ENCODE measurements around the gene KDM8. TPM values are rescaled to one million over a fixed set of nuclear protein-coding genes. Genes with fewer than 3 reads are reported as not detected.
"Not testable (repeated sequence)": the region's sequence is repeated elsewhere in the genome, so short reads cannot be mapped to it uniquely, and the experiment has no call there.

KDM8 gene
- total RNA-seq, 1 experiment from 2014 or later = 5.0 TPM

- Histone ChIP-seq H3K79me2 (ENCODE audit: low read length) (peaks cover 8% of the 10 kb centered on the region; the same call in 1 of the 2 replicates), H3K27me3 (ENCODE audit: low read length) (no peaks in the 10 kb centered on the region), H2AFZ (ENCODE audit: low read length) (no peak overlapping the region), H3F3A (ENCODE audit: low read length, unreplicated experiment) (no peaks in the 10 kb centered on the region), H3K4me3 (ENCODE audit: low read length) (no peak overlapping the region), H3K36me3 (ENCODE audit: low read depth, low read length) (no peaks in the 10 kb centered on the region), H3K9ac (ENCODE audit: low read length) (no peak overlapping the region), H4K20me1 (ENCODE audit: low read length) (no peaks in the 10 kb centered on the region), H3K27ac (ENCODE audit: low read length) (no peak overlapping the region), H3K9me2 (replicated peaks; ENCODE audit: low read length) (no peaks in the 10 kb centered on the region), H3K4me2 (ENCODE audit: low read length) (no peak overlapping the region), H3K4me1 (ENCODE audit: insufficient read depth, low read length) (peaks cover 5% of the 10 kb centered on the region; the same call in 1 of the 2 replicates), H3K9me3 (ENCODE audit: low read length) (no peaks in the 10 kb centered on the region)
- no peak for DNase-seq
- TF ChIP-seq EZH2phosphoT487 (IDR thresholded peaks at IDR 0.05; ENCODE audit: borderline replicate concordance, low read length) (no peak), EZH2 (IDR thresholded peaks at IDR 0.05; ENCODE audit: low read length, unreplicated experiment) (no peak)
- TF ChIP-seq, protein P1, sequence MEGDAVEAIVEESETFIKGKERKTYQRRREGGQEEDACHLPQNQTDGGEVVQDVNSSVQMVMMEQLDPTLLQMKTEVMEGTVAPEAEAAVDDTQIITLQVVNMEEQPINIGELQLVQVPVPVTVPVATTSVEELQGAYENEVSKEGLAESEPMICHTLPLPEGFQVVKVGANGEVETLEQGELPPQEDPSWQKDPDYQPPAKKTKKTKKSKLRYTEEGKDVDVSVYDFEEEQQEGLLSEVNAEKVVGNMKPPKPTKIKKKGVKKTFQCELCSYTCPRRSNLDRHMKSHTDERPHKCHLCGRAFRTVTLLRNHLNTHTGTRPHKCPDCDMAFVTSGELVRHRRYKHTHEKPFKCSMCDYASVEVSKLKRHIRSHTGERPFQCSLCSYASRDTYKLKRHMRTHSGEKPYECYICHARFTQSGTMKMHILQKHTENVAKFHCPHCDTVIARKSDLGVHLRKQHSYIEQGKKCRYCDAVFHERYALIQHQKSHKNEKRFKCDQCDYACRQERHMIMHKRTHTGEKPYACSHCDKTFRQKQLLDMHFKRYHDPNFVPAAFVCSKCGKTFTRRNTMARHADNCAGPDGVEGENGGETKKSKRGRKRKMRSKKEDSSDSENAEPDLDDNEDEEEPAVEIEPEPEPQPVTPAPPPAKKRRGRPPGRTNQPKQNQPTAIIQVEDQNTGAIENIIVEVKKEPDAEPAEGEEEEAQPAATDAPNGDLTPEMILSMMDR (conservative IDR thresholded peaks at IDR 0.05; ENCODE audit: low read depth, low read length) = no peak
- BruUV-seq (replicated peaks) = no TSS peak
- intact Hi-C loops (cut with micrococcal nuclease) = no loop called here
- CTCF ChIA-PET = no interaction called here
- ATAC-seq = no peak
- POLR2A ChIA-PET (ENCODE audit: unreplicated experiment) = no interaction called here
Measured at GRCh38 chr16:27205423-27206065, 2.2 kb downstream of the KDM8 start.

- H3F3A ChIP-seq (ENCODE audit: low read length, unreplicated experiment); H4K20me1 ChIP-seq (ENCODE audit: low read length); CTCF ChIA-PET; BruUV-seq (replicated peaks); H3K9me2 ChIP-seq (replicated peaks; ENCODE audit: low read length); H3K4me2 ChIP-seq (ENCODE audit: low read length); ATAC-seq; intact Hi-C loops (cut with micrococcal nuclease); POLR2A ChIA-PET (ENCODE audit: unreplicated experiment); H3K9me3 ChIP-seq (ENCODE audit: low read length); H3K27me3 ChIP-seq (ENCODE audit: low read length); H3K36me3 ChIP-seq (ENCODE audit: low read depth, low read length); H3K79me2 ChIP-seq (ENCODE audit: low read length); H3K4me1 ChIP-seq (ENCODE audit: insufficient read depth, low read length); H3K4me3 ChIP-seq (ENCODE audit: low read length); DNase-seq; H3K27ac ChIP-seq (ENCODE audit: low read length); H3K9ac ChIP-seq (ENCODE audit: low read length); H2AFZ ChIP-seq (ENCODE audit: low read length): not testable (repeated sequence)
Measured at GRCh38 chr16:27207121-27207520, 3.8 kb downstream of the KDM8 start.

DNA sequence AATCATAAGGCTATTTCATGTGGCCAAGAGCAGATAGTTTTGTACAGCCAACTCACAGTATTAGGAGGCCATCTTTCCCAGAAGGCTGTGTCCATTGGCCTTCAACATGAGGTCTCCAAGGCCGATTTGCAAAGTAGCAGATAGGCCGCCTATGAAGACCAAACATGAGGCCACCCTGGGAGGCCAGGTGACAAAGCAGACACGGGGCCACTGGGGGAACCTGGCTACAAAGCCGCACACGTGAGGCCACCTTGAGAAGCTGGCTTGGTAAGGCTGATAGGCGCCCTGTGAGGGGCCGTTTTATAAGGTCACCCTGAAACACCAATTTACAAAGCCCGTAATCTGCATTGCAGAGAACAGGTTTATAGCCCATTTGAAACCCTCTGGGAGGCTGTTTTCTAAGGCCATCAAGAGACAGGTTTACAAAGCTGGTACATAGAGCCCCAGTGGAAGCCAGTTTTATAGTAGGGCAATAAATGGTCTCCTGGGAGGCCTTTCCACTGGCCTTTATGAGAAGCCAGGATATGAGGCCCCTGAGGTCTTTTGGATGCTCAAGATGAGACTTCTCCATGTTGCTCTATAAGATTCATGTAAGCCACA is 4.9 kb downstream of the KDM8 start:
- peaks cover 5% of the 10 kb centered on the region; the same call in 1 of the 2 replicates for H3K4me1 ChIP-seq (ENCODE audit: insufficient read depth, low read length)
- no peak for TF ChIP-seq EZH2 (IDR thresholded peaks at IDR 0.05; ENCODE audit: low read length, unreplicated experiment)
- no peak for TF ChIP-seq EZH2phosphoT487 (IDR thresholded peaks at IDR 0.05; ENCODE audit: borderline replicate concordance, low read length)
- TF ChIP-seq, protein P1 (conservative IDR thresholded peaks at IDR 0.05; ENCODE audit: low read depth, low read length) = no peak
- no TSS peak for BruUV-seq (replicated peaks)
- H3K9ac ChIP-seq (ENCODE audit: low read length) = no peak overlapping the region
- intact Hi-C loops (cut with micrococcal nuclease) = no loop called here
- no peak for ATAC-seq
- H3K4me3 ChIP-seq (ENCODE audit: low read length) = no peak overlapping the region
- H3K4me2 ChIP-seq (ENCODE audit: low read length) = no peak overlapping the region
- H3F3A ChIP-seq (ENCODE audit: low read length, unreplicated experiment) = no peaks in the 10 kb centered on the region
- CTCF ChIA-PET = no interaction called here
- H3K27me3 ChIP-seq (ENCODE audit: low read length) = no peaks in the 10 kb centered on the region
- H3K9me3 ChIP-seq (ENCODE audit: low read length) = no peaks in the 10 kb centered on the region
- H3K27ac ChIP-seq (ENCODE audit: low read length) = no peak overlapping the region
- H4K20me1 ChIP-seq (ENCODE audit: low read length) = no peaks in the 10 kb centered on the region
- H2AFZ ChIP-seq (ENCODE audit: low read length) = no peak overlapping the region
- POLR2A ChIA-PET (ENCODE audit: unreplicated experiment) = no interaction called here
- DNase-seq = no peak
- H3K36me3 ChIP-seq (ENCODE audit: low read depth, low read length) = no peaks in the 10 kb centered on the region
- no peaks in the 10 kb centered on the region for H3K9me2 ChIP-seq (replicated peaks; ENCODE audit: low read length)
- H3K79me2 ChIP-seq (ENCODE audit: low read length) = peaks cover 8% of the 10 kb centered on the region; the same call in 1 of the 2 replicates
